DMS153 (cell line): ENCODE data around the gene CCDC136.

ENCODE experiments used
- DNase-seq: peaks from one replicate; lab custom pipeline; 2025; lab: John Stamatoyannopoulos, UW

The CCDC136 gene

DNA sequence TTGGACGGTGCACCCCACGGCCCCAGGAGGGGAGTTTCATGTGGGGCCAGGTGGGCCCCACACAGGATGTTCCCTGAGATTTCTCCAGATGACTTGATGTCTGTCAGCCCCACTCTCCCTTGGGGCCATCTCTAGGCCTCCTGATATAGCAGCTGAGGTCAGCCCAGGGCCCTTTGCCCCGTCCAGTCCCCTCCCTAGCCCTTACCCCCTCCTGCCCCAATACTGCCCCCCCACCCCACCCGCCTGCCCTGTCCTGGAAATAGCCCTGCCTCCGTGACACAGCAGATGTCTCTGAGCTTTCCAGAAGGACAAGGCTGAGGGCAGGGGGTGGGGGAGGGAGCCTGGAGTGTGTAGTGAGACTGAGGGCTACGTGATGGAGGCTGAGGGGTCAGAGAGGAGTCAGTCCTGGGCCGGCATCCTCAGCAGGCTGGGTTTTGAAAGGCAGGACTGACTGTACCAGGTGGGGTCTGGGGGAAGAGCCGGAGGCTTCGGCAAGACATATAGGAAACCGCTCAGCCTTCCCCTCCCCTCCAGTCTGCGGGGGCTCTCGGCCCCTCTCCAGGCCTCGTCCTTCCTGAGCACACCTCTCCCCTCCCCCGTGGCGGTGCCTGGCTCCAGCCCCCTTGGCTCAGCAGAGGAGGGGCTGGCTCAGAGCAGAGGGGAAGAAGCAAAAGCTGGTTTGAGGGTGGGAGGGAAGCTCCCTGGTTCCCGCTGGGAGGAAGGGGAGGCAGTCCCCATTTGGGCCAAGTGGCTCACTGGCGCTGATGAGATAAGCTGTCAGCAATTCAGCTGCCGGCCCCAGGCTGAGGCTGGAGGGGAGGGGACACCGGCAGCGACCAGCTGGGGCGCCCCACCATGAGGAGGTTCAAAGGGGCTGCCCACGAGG lies 40.5 kb downstream of the CCDC136 start:
- no peak for DNase-seq

DNA sequence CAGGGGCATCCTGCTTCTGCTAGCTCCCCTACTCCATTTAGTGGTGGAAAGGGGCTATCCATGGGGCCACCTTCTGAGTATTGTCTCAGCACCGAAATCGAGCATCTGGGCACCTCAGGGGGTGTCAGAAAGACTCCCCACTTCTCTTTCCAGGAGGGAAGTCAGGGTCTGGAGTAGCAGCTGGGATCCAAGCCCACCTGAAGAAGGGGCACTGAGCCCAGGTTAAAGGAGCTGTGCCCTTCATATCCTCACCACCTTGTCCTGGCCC lies 41.0 kb downstream of the CCDC136 start:
- DNase-seq = no peak

GRCh38 chr7:128833148-128833945 lies 41.6 kb downstream of the CCDC136 start:
- no peak for DNase-seq

- DNase-seq = no peak
Observed at GRCh38 chr7:128833946-128834325, 42.2 kb downstream of the CCDC136 start.

- DNase-seq = no peak
Observed at GRCh38 chr7:128835231-128835751, 43.5 kb downstream of the CCDC136 start.

GRCh38 chr7:128835790-128836641 lies 44.2 kb downstream of the CCDC136 start:
- DNase-seq = no peak

GRCh38 chr7:128836729-128837348 lies 45.1 kb downstream of the CCDC136 start:
- DNase-seq = no peak

DNA sequence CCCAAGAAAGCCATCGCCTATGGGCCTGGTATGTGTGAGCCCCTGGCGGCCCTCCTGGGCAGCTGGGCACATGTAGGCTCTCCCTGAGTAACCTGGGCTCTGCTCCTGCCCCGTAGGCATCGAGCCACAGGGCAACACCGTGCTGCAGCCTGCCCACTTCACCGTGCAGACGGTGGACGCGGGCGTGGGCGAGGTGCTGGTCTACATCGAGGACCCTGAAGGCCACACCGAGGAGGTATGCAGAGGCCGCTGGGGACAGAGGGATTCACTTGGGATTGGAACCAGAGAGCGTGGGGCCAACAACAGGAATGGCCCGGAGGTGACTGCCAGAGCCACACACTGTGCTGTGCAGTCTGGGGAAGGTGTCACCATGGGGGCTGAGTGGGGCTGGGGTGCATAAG lies 45.8 kb downstream of the CCDC136 start:
- DNase-seq = no peak

DNA sequence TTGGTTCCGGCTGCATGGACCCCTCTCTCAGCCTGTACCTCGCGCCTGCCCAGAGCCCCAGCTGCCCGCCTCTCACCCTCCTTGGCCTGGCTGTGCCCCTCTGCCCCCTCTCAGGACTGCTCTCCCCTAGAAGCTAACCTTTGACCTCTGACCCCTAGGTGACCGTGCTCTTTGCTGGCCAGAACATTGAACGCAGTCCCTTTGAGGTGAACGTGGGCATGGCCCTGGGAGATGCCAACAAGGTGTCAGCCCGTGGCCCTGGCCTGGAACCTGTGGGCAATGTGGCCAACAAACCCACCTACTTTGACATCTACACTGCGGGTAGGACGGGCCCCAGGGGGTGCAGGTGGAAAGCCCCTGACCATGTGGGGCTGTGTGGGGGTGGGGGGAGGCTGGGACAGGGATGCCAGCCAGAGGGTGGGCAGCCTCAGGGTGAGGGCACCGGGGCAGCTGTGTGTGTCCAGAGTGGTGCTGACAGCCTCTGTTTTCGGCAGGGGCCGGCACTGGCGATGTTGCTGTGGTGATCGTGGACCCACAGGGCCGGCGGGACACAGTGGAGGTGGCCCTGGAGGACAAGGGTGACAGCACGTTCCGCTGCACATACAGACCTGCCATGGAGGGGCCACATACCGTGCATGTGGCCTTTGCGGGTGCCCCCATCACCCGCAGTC lies 46.5 kb downstream of the CCDC136 start:
- DNase-seq = no peak

DNA sequence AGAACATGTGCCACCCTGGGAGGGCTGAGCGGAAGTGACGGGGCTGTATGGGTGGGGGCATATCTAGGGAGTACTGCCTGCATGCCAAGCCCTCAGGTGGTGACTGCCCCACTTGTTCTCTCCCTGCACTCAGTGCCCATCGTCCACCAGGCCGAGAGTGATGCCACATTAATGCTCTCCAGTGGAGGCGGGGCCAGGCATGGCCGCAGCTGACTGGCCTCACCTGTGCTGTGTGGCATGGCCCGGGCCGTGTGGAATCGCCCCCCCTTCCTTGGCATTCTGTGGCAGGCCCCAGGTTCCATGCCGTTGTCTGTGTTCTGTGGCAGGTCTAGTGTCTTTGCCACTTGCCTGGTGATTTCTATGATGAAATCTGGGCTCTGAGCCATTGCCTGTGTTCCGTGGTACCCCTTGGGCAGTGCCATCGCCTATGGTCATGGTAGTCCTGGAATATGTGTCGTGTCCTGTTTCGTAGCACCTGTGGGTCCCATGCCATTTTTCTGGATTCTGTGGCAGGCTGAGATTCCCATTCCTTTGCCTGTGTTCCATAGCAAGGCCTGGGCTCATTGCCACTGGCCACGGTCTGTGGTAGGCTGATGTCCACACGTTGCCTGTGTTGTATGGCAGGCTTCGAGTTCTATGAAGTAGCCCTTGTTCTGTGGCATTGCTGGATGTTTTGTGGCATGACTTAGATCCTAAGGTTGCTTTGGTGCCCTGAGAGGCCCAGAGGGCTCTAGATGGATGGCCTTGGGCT lies 47.4 kb downstream of the CCDC136 start:
- DNase-seq = no peak

DNA sequence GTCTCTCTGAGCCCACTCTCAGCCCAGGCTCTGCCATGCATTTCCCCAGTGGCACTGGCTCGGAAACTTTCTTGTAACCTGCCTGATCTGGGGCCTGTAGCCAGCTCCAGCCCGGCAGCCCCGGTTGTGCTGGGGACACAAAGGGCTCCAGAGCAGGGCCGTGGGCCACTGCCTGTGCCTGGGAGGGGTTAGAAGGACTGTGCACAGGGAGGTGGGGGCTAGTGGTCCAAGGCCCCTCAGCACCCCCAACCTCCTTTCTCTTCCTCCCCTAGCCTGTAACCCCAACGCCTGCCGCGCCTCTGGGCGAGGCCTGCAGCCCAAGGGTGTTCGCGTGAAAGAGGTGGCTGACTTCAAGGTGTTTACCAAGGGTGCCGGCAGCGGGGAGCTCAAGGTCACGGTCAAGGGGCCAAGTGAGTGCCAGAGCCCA lies 48.0 kb downstream of the CCDC136 start:
- no peak for DNase-seq

GRCh38 chr7:128840326-128841170 lies 48.8 kb downstream of the CCDC136 start:
- DNase-seq = no peak

- peak; percentile 45 for DNase-seq
Observed at GRCh38 chr7:128841171-128841690, 49.5 kb downstream of the CCDC136 start.

DNA sequence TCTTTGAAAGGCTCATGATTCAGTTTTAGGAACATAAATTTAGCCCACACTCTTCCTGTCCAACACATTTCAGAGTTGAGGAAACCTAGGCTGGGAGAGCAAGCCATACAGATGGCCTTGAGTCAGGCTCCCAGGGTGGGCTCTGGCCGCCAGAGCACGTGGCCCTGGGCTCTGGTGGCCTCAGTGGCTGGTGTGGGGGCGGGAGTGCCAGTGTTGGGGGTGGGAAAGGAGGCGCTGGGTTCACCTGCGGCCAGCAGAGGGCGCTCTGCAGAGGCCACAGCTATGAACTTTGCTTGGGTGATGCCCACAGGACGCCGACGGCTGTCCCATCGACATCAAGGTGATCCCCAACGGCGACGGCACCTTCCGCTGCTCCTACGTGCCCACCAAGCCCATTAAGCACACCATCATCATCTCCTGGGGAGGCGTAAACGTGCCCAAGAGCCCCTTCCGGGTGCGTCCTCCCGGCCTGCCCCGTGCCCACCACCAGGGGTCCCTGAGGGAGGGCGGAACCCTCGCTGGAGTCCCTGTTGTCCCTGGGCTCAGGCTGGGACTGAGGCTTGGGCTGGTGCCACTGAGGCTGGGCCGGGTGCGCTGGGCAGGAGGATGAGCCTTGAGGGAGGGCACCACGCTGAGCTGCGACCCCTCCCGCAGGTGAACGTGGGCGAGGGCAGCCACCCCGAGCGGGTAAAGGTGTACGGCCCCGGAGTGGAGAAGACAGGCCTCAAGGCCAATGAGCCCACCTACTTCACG lies 50.3 kb downstream of the CCDC136 start:
- peak; percentile 37 for DNase-seq

GRCh38 chr7:128842674-128843641 lies 51.2 kb downstream of the CCDC136 start:
- DNase-seq = peak; percentile 37

DNA sequence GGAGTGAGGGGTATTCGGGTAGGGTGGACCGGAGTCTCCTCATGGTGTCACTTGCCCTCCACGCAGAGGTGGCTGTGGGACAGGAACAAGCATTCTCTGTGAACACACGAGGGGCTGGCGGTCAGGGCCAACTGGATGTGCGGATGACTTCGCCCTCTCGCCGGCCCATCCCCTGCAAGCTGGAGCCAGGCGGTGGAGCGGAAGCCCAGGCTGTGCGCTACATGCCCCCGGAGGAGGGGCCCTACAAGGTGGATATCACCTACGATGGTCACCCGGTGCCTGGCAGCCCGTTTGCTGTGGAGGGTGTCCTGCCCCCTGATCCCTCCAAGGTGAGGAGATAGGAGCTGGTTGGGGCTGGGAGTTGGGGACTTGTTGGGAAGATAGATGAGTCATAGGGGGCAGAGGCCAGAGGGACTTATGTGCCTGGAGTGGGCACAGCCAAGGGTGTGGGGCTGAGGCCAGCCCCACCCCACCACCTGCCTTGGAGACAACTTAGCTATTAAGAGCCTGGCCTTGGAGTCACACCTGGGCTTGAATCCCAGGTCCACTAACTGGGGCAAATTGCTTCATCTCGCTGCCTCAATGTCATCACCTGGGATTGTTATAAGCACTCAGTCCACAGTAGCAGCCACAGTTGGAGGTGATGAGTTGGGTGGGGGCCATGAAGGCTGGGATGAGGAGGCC lies 52.3 kb downstream of the CCDC136 start:
- DNase-seq = no peak
